SK-N-SH (cell line): ENCODE data around the gene PHF21A. TPM values are rescaled to one million over a fixed set of nuclear protein-coding genes. Genes with fewer than 3 reads are reported as not detected.
A peak's percentile ranks its signal among the peaks of the same experiment; 100 is the strongest.

Experiments
- CTCF ChIA-PET: fragments of 300-600, 350-600 bp; formaldehyde crosslinking; extraction: SDS; loops from one replicate; lab custom pipeline; 2021; lab: Yijun Ruan, JAX
- POLR2A ChIA-PET: fragments of 350-600 bp; sonication (Branson Sonifier 250); formaldehyde crosslinking; extraction: SDS; loops from one replicate; lab custom pipeline; 2020; ENCODE audit warnings: antibody characterized with exemption, inconsistent platforms; lab: Yijun Ruan, JAX
- DNase-seq: peaks from one replicate; pipeline ENCODE4 v3.0.0; 2012
- H2AFZ ChIP-seq: fragments of 200-600 bp; sonication (generic); 2 replicates; pipeline ENCODE4 v1.8.1; 2016; ENCODE audit warnings: antibody characterized with exemption, mild to moderate bottlenecking, low read depth
- H3F3A ChIP-seq: fragments of 200-600 bp; sonication (generic); replicated peaks from 2 replicates; pipeline ENCODE3; 2016; ENCODE audit warnings: antibody characterized with exemption, mild to moderate bottlenecking; ENCODE audit not compliant: insufficient read depth
- H3K27ac ChIP-seq, 2 experiments: fragments of 200-500 bp in 1 of 2; fragments of 200-600 bp in 1 of 2; sonication (Bioruptor generic) in 1 of 2; sonication (generic), shearing (Covaris generic) in 1 of 2; 2 replicates each; pipeline versions ENCODE4 v1.5.1 to v1.6.1; 2014 to 2016; ENCODE audit warnings: low read depth in 2 of 2, inconsistent platforms in 1 of 2, low read length in 1 of 2, mild to moderate bottlenecking in 1 of 2, mixed read lengths in 1 of 2
- H3K27me3 ChIP-seq: fragments of 200-600 bp; sonication (generic), shearing (Covaris generic); 2 replicates; pipeline ENCODE4 v1.6.1; 2016; ENCODE audit warnings: mixed run types; ENCODE audit not compliant: insufficient read depth
- H3K36me3 ChIP-seq, 2 experiments: fragments of 200-500 bp in 1 of 2; fragments of 200-600 bp in 1 of 2; sonication (Bioruptor generic) in 1 of 2; sonication (generic) in 1 of 2; replicated peaks in 1 of 2; 2 replicates each; pipeline versions ENCODE3 to v1.5.1; 2014 to 2016; ENCODE audit warnings: low read length in 1 of 2, mild to moderate bottlenecking in 1 of 2; ENCODE audit not compliant: insufficient read depth in 2 of 2, control insufficient read depth in 1 of 2
- H3K4me1 ChIP-seq, 2 experiments: fragments of 200-500 bp in 1 of 2; fragments of 200-600 bp in 1 of 2; sonication (Bioruptor generic) in 1 of 2; sonication (generic), shearing (Covaris generic) in 1 of 2; 2 replicates each; pipeline versions ENCODE4 v1.5.1 to v1.6.1; 2014 to 2016; ENCODE audit warnings: low read depth in 1 of 2, low read length in 1 of 2, mixed run types in 1 of 2; ENCODE audit not compliant: insufficient read depth in 2 of 2, control insufficient read depth in 1 of 2
- H3K4me2 ChIP-seq: fragments of 200-600 bp; sonication (generic), shearing (Covaris generic); 2 replicates; pipeline ENCODE4 v1.6.1; 2017; ENCODE audit warnings: mixed run types
- H3K4me3 ChIP-seq, 2 experiments: fragments of 200-500 bp in 1 of 2; fragments of 200-600 bp in 1 of 2; sonication (Bioruptor generic) in 1 of 2; sonication (generic), shearing (Covaris generic) in 1 of 2; 2 replicates each; pipeline versions ENCODE4 v1.5.1 to v1.8.1; 2014 to 2016; ENCODE audit warnings: low read depth in 2 of 2, inconsistent platforms in 1 of 2, low read length in 1 of 2, mild to moderate bottlenecking in 1 of 2, mixed read lengths in 1 of 2, moderate library complexity in 1 of 2
- H3K79me2 ChIP-seq: fragments of 200-600 bp; sonication (generic); 2 replicates; pipeline ENCODE4 v1.8.1; 2017; ENCODE audit warnings: mild to moderate bottlenecking; ENCODE audit not compliant: insufficient read depth
- H3K9ac ChIP-seq: fragments of 200-600 bp; sonication (generic); 2 replicates; pipeline ENCODE4 v1.6.1; 2017; ENCODE audit warnings: mixed run types
- H3K9me2 ChIP-seq: fragments of 200-600 bp; sonication (generic); 2 replicates; pipeline ENCODE4 v1.6.1; 2017; ENCODE audit warnings: mixed run types
- H3K9me3 ChIP-seq: fragments of 200-600 bp; sonication (generic); 2 replicates; pipeline ENCODE4 v1.6.1; 2017; ENCODE audit warnings: mixed run types, mild to moderate bottlenecking, moderate library complexity
- H4K20me1 ChIP-seq: fragments of 200-600 bp; sonication (generic); 2 replicates; pipeline ENCODE4 v1.6.1; 2017; ENCODE audit warnings: mild to moderate bottlenecking, mixed run types; ENCODE audit not compliant: insufficient read depth
- CHD2 ChIP-seq: fragments of 150-350 bp; IDR thresholded peaks from 2 replicates; pipeline ENCODE4 v1.6.1; 2018; ENCODE audit warnings: low read length; ENCODE audit not compliant: partially characterized antibody
- CTCF ChIP-seq: fragments of 200-600 bp; sonication (generic); IDR thresholded peaks from 2 replicates; pipeline ENCODE4 v1.6.1; 2017; ENCODE audit warnings: antibody characterized with exemption, mild to moderate bottlenecking, moderate library complexity
- ELF1 ChIP-seq: IDR thresholded peaks from 2 replicates; pipeline ENCODE4 v1.4.0; 2012
- FOXJ3 ChIP-seq: sonication (generic); formaldehyde crosslinking; IDR thresholded peaks from 2 replicates; pipeline ENCODE4 v1.5.1; 2020; ENCODE audit warnings: mild to moderate bottlenecking, missing genetic modification reagents
- GABPA ChIP-seq: IDR thresholded peaks from 2 replicates; pipeline ENCODE4 v1.4.0; 2012; ENCODE audit warnings: low read depth, mild to moderate bottlenecking
- GATA2 ChIP-seq: sonication (generic); formaldehyde crosslinking; IDR thresholded peaks from 2 replicates; pipeline ENCODE4 v1.5.0; 2020; ENCODE audit warnings: mild to moderate bottlenecking, missing genetic modification reagents
- RAD21 ChIP-seq: IDR thresholded peaks from 2 replicates; pipeline ENCODE4 v1.6.1; 2012; ENCODE audit warnings: mild to moderate bottlenecking, low read length
- TAF1 ChIP-seq: IDR thresholded peaks from 2 replicates; pipeline ENCODE4 v1.6.1; 2012; ENCODE audit warnings: low read depth, mild to moderate bottlenecking, low read length, moderate library complexity, borderline replicate concordance
- USF2 ChIP-seq: fragments of 150-350 bp; IDR thresholded peaks from 2 replicates; pipeline ENCODE4 v1.6.1; 2017; ENCODE audit warnings: antibody characterized with exemption, low read length, low read depth, borderline replicate concordance
- WGBS: methylation state at CpG from one replicate; pipeline ENCODE4 v1.1.6; 2017; ENCODE audit warnings: low lambda C conversion rate; 5-methylcytosine and 5-hydroxymethylcytosine counted together
- polyA plus RNA-seq, 3 experiments: library from polyadenylated mRNA; depleted of rRNA; stranded (reverse); fragments of >200 nt; gene quantifications; 2 replicates each; pipeline ENCODE4 v1.2.3, GENCODE V29; 2012

PHF21A gene
- polyA plus RNA-seq, 1 of the 3 experiments (the other 2 are of a cell fraction): 18.8 TPM

GRCh38 chr11:46079662-46080061 lies 41.6 kb downstream of the PHF21A start:
- 0 out of 2 replicates have a peak, but pooled peaks cover 7% of the 10 kb centered on the region for H4K20me1 ChIP-seq
- ChIA-PET POLR2A (no interaction called here), CTCF (interaction anchor here (0.7 to 2.4 kb wide), 3 partner anchors 15 to 115 kb away, joined by 3 to 5 read pairs (median 3); no protein-coding TSS in a partner anchor)
- H3K27me3 ChIP-seq: no peaks in the 10 kb centered on the region
- no peak for DNase-seq
- H3K4me2 ChIP-seq: no peak overlapping the region
- TF ChIP-seq GATA2: no peak
- no peak for TF ChIP-seq ELF1
- no peak for TF ChIP-seq TAF1
- no peak for TF ChIP-seq RAD21
- no peak for TF ChIP-seq FOXJ3 (CRISPR knock-in tag)
- no peak for TF ChIP-seq USF2
- no peak overlapping the region for H3K4me3 ChIP-seq
- H3K9ac ChIP-seq: no peak overlapping the region
- H3K27ac ChIP-seq: no peak overlapping the region
- H3F3A ChIP-seq: peaks cover 24% of the 10 kb centered on the region
- no peaks in the 10 kb centered on the region for H3K9me3 ChIP-seq
- no peaks in the 10 kb centered on the region for H3K9me2 ChIP-seq
- no peak overlapping the region for H2AFZ ChIP-seq
- H3K79me2 ChIP-seq: no peaks in the 10 kb centered on the region
- H3K36me3 ChIP-seq: peaks cover 47 to 48% of the 10 kb centered on the region in 2 experiments
- peaks cover 0 to 14% of the 10 kb centered on the region in 2 experiments; a peak in 1 of 4 replicates for H3K4me1 ChIP-seq
- 92% methylated on average over 3 of the region's 3 CpGs for WGBS

- Histone ChIP-seq H3K79me2 (peaks cover 4% of the 10 kb centered on the region; the same call in 1 of the 2 replicates), H3K27ac (0 out of 4 replicates have a peak overlapping the region, but pooled peaks of 1 of the 2 experiments have one; percentile 22), H2AFZ (no peak overlapping the region), H3K9me2 (no peaks in the 10 kb centered on the region), H3K4me3 (no peak overlapping the region), H3K9ac (no peak overlapping the region), H3K36me3 (peaks cover 21 to 38% of the 10 kb centered on the region in 2 experiments)
- WGBS: 98% methylated on average over 2 of the region's 2 CpGs
- CTCF ChIA-PET: interaction anchor here (0.8 to 1.4 kb wide), 4 partner anchors 19 to 203 kb away, joined by 3 read pairs; no protein-coding TSS in a partner anchor
- DNase-seq: no peak
- TF ChIP-seq CHD2: no peak
- TF ChIP-seq CTCF: peak; percentile 42
- no peak for TF ChIP-seq GATA2
- TF ChIP-seq GABPA: no peak
- TF ChIP-seq, all 33 proteins: peak for 1
- POLR2A ChIA-PET: interaction anchor here (0.6 kb wide), 1 partner anchor 110 kb away, joined by 4 read pairs; no protein-coding TSS in a partner anchor
- no peak overlapping the region for H3K4me2 ChIP-seq
- H3K27me3 ChIP-seq: no peaks in the 10 kb centered on the region
- peaks cover 0 to 14% of the 10 kb centered on the region in 2 experiments; a peak in 1 of 4 replicates for H3K4me1 ChIP-seq
- H4K20me1 ChIP-seq: 0 out of 2 replicates have a peak, but pooled peaks cover 12% of the 10 kb centered on the region
- H3K9me3 ChIP-seq: no peaks in the 10 kb centered on the region
- peaks cover 18% of the 10 kb centered on the region for H3F3A ChIP-seq
These were observed 45.3 kb downstream of the PHF21A start for GRCh38 chr11:46075928-46076327.
